Nephron (organoid): ENCODE measurements around the gene PRDM1.

ENCODE experiments used
- H3K27ac Mint-ChIP-seq, 3 experiments: 2 replicates each; pipeline ENCODE4 v1.8.0; 2020; ENCODE audit warnings: mixed read lengths in 3 of 3, mild to moderate bottlenecking in 2 of 3, moderate library complexity in 1 of 3
- H3K27me3 Mint-ChIP-seq: 2 replicates; pipeline ENCODE4 v1.8.0; 2021; ENCODE audit warnings: low read depth, mild to moderate bottlenecking, moderate library complexity, mixed read lengths
- H3K36me3 Mint-ChIP-seq: 2 replicates; pipeline ENCODE4 v1.8.0; 2020; ENCODE audit warnings: low read depth, mixed read lengths
- H3K4me1 Mint-ChIP-seq: 2 replicates; pipeline ENCODE4 v1.8.0; 2020; ENCODE audit warnings: mixed read lengths
- H3K4me3 Mint-ChIP-seq, 3 experiments: 2 replicates each; pipeline ENCODE4 v1.8.0; 2020; ENCODE audit warnings: mild to moderate bottlenecking in 3 of 3, mixed read lengths in 3 of 3, moderate library complexity in 2 of 3
- H3K9me3 Mint-ChIP-seq: 2 replicates; pipeline ENCODE4 v1.8.0; 2020; ENCODE audit warnings: mixed read lengths
- TF ChIP-seq, protein P1 (sequence below), 3 experiments: fragments of 200-600 bp; sonication (generic); IDR thresholded peaks; one replicate each; pipeline ENCODE4 v1.5.0; 2021; ENCODE audit warnings: antibody characterized with exemption in 3 of 3; ENCODE audit not compliant: unreplicated experiment in 3 of 3

The PRDM1 gene

DNA sequence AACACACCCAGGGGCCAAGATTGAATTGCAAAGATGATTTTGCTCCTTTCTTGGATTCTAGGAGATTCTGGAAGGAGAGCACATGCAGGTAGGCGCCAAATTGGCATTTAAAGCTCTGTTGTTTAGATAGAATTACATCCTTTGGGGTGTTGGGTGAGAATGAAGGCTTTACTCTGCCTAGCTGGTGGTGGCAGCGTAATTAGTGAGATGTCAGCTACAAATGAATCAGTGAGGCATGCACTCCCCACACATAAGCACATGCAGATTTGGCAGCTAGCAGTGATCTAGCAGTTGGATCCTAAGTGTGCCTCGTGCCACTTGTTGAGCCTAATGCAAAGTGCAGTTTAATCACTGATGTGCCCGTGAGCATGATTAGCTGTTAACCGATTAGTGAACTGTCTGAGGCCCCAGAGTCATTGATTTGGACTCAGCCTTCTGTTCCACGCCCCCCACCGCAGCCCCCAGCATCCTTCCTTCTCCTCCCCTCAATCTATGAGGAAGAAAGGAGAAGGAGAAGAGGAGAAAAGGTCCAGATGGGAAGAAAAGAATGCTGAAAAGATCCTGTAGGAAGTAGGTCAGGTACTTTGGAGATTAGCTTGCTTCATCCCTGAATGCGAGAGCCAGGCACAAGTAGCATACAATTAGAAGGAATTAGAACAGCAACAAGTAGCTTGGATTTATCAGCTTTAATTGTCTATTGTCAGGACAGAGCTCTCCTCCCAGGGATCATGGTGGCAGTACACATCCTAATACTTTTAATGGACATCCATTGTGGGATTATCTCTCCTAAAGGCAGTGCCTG lies 6.0 kb upstream of the PRDM1 start:
- TF ChIP-seq, protein P1, sequence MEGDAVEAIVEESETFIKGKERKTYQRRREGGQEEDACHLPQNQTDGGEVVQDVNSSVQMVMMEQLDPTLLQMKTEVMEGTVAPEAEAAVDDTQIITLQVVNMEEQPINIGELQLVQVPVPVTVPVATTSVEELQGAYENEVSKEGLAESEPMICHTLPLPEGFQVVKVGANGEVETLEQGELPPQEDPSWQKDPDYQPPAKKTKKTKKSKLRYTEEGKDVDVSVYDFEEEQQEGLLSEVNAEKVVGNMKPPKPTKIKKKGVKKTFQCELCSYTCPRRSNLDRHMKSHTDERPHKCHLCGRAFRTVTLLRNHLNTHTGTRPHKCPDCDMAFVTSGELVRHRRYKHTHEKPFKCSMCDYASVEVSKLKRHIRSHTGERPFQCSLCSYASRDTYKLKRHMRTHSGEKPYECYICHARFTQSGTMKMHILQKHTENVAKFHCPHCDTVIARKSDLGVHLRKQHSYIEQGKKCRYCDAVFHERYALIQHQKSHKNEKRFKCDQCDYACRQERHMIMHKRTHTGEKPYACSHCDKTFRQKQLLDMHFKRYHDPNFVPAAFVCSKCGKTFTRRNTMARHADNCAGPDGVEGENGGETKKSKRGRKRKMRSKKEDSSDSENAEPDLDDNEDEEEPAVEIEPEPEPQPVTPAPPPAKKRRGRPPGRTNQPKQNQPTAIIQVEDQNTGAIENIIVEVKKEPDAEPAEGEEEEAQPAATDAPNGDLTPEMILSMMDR (IDR thresholded peaks at IDR 0.05; ENCODE audit: unreplicated experiment in 3 of 3): no peak
- H3K4me3 Mint-ChIP-seq: no peak overlapping the region
- peaks cover 13% of the 10 kb centered on the region for H3K4me1 Mint-ChIP-seq
- no peak overlapping the region for H3K27ac Mint-ChIP-seq
- H3K27me3 Mint-ChIP-seq: peaks cover 82% of the 10 kb centered on the region
- H3K9me3 Mint-ChIP-seq: no peaks in the 10 kb centered on the region
- no peaks in the 10 kb centered on the region for H3K36me3 Mint-ChIP-seq

DNA sequence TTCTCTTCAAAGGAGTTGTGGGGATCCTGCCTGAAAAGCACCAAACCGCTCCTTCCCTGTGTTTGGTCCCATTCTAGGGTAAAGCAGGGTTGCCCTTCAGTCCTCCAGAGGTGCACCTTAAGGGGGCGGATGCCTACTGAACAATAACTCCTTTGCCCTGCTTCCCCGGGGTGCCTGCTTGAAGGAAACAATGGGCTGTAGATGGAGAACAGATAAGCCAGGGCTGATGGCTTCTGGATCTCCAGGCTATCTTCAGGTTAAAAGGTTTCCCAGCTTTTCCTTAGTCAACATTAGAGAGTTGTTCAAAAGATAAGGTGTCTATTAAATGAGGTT lies 5.4 kb upstream of the PRDM1 start:
- H3K4me1 Mint-ChIP-seq: peaks cover 18% of the 10 kb centered on the region
- peaks cover 83% of the 10 kb centered on the region for H3K27me3 Mint-ChIP-seq
- TF ChIP-seq, protein P1 (IDR thresholded peaks at IDR 0.05; ENCODE audit: unreplicated experiment in 3 of 3): no peak

DNA sequence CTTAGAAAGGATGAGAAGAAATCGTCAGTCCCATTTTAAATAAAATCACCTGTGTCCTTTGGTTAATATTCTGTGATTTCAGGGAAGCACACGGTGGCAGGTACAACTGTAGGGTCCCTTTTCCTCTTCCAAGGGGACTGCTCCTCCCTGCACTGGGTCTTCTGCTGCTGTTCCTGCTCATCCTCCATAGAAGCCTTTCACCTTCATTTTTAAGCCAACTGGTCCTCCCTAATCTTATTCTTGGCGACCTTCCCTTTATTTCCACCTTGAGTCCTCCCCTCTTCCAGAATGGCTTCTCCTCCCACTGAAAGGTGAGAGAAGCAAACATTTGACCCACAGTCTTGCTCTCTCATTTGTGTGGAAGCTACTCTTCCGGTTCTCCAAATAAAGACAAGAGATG lies 4.4 kb upstream of the PRDM1 start:
- Mint-ChIP-seq H3K9me3 (no peaks in the 10 kb centered on the region), H3K4me3 (no peak overlapping the region), H3K36me3 (no peaks in the 10 kb centered on the region), H3K27ac (no peak overlapping the region), H3K27me3 (peaks cover 84% of the 10 kb centered on the region), H3K4me1 (peaks cover 24% of the 10 kb centered on the region)
- TF ChIP-seq, protein P1 (IDR thresholded peaks at IDR 0.05; ENCODE audit: unreplicated experiment in 3 of 3): no peak

More for the DNA sequence above, 5.4 kb upstream of the PRDM1 start:
- Mint-ChIP-seq H3K4me3 (no peak overlapping the region), H3K9me3 (no peaks in the 10 kb centered on the region), H3K27ac (no peak overlapping the region), H3K36me3 (no peaks in the 10 kb centered on the region)

DNA sequence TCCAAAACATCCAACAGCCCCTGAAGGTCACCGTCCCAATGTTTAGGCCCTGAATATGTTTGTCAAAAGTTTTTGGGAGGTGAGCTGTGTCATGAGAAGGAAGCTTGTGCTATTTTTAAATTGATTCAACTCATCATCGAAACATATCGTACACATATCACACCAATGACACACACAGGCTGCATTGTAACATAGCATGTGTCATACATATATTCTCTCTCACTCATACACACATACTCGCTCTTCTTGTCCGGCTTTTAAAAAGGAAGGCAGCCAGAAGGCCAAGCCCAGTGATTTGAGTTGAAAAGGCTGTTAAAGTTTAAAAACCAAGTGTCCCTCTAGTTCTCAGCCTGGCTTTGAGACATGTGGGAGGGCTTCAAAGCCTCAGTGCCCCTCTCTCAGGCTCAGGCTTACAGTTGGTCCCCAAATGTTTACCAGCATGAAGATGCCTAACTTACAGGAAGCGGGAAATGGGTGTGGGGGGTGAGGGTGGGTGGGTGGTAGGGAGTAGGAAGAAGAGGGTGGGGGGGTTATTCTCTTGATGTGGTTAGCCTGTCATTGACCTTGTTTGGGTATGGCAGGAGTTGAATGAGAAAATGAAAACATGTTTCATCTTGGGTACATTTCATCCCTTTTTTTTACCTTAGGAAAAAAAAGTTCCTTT lies 3.3 kb upstream of the PRDM1 start:
- Mint-ChIP-seq H3K27ac (no peak overlapping the region), H3K36me3 (no peaks in the 10 kb centered on the region), H3K4me3 (no peak overlapping the region), H3K9me3 (no peaks in the 10 kb centered on the region), H3K4me1 (peaks cover 24% of the 10 kb centered on the region), H3K27me3 (peaks cover 84% of the 10 kb centered on the region)
- TF ChIP-seq, protein P1 (IDR thresholded peaks at IDR 0.05; ENCODE audit: unreplicated experiment in 3 of 3): no peak

DNA sequence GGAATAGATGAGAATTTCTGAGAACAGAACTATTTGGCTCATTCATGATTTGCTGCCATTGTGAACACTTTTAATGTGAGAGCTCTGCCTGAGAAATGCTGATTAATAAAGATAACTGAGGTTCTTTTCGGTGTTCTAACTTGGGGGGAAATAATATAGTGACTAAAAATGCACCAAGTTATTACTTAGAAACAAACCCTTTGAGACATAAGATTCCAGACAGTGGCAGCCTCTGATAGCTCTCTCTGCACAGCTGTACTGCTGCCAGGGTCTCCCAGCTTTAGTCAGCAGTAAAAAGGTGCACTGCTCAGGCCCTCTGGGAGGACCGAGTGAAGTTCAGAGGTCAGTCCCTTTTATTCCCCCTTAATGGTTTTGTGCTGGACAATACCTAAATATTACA lies 2.5 kb upstream of the PRDM1 start:
- H3K4me1 Mint-ChIP-seq: peaks cover 24% of the 10 kb centered on the region
- TF ChIP-seq, protein P1 (IDR thresholded peaks at IDR 0.05; ENCODE audit: unreplicated experiment in 3 of 3): no peak
- H3K27me3 Mint-ChIP-seq: peaks cover 84% of the 10 kb centered on the region

More for the DNA sequence above, 2.5 kb upstream of the PRDM1 start:
- H3K4me3 Mint-ChIP-seq: no peak overlapping the region
- H3K27ac Mint-ChIP-seq: no peak overlapping the region
- no peaks in the 10 kb centered on the region for H3K36me3 Mint-ChIP-seq
- no peaks in the 10 kb centered on the region for H3K9me3 Mint-ChIP-seq
